Lung (tissue), 12 donors: ENCODE results near the gene IL2RG. TPM values are rescaled to one million over a fixed set of nuclear protein-coding genes. Genes with fewer than 3 reads are reported as not detected.

Experiments used
- ATAC-seq: fragments of 200-7000 bp; cut with Tn5 transposase; one replicate; pipeline ENCODE4 v1.9.1; 2020; ENCODE audit warnings: moderate number of reproducible peaks; ENCODE audit not compliant: insufficient read depth, low FRiP score
- DNase-seq, 3 donors: peaks; one replicate each; pipeline ENCODE4 v3.0.0-alpha.2; 2013 to 2017
- H3K27ac ChIP-seq, 2 donors: one replicate each; pipeline ENCODE4 v1.5.1; 2013; ENCODE audit warnings: mild to moderate bottlenecking in 2 of 2, moderate library complexity in 2 of 2, control low read depth in 1 of 2, inconsistent platforms in 1 of 2, low read depth in 1 of 2, low read length in 1 of 2
- H3K27me3 ChIP-seq, 3 donors: one replicate each; pipeline ENCODE4 v1.5.1; 2013; ENCODE audit warnings: low read length in 2 of 3; ENCODE audit not compliant: control insufficient read depth in 3 of 3, insufficient read depth in 3 of 3
- H3K36me3 ChIP-seq, 4 donors: one replicate each; pipeline ENCODE4 v1.5.1; 2013; ENCODE audit warnings: low read length in 4 of 4, mild to moderate bottlenecking in 1 of 4, moderate library complexity in 1 of 4; ENCODE audit not compliant: control insufficient read depth in 4 of 4, insufficient read depth in 4 of 4
- H3K4me1 ChIP-seq, 5 donors: one replicate each; pipeline ENCODE4 v1.5.1; 2013; ENCODE audit warnings: low read length in 5 of 5, mild to moderate bottlenecking in 2 of 5, moderate library complexity in 1 of 5; ENCODE audit not compliant: control insufficient read depth in 5 of 5, insufficient read depth in 5 of 5
- H3K4me3 ChIP-seq: one replicate; pipeline ENCODE4 v1.5.1; 2013; ENCODE audit warnings: mild to moderate bottlenecking, control low read depth, moderate library complexity
- H3K9ac ChIP-seq, 2 donors: one replicate each; pipeline ENCODE4 v1.5.1; 2013; ENCODE audit warnings: low read length in 2 of 2, control low read depth in 1 of 2; ENCODE audit not compliant: insufficient read depth in 1 of 2
- H3K9me3 ChIP-seq, 4 donors: one replicate each; pipeline ENCODE4 v1.5.1; 2013; ENCODE audit warnings: low read length in 3 of 4, mild to moderate bottlenecking in 1 of 4, moderate library complexity in 1 of 4; ENCODE audit not compliant: control insufficient read depth in 4 of 4, insufficient read depth in 3 of 4
- WGBS, 2 donors: extraction: QIAGEN DNeasy Blood & Tissue Kit; methylation state at CpG; one replicate each; pipeline ENCODE4 v1.1.7; 2013; 5-methylcytosine and 5-hydroxymethylcytosine counted together
- polyA plus RNA-seq, 2 donors: library from polyadenylated mRNA; stranded (reverse); fragments of 200-250 nt; gene quantifications; one replicate each; pipeline ENCODE4 v1.2.1, GENCODE V29; 2013
- total RNA-seq, 2 donors: library from RNA; depleted of rRNA in 1 of 2; stranded (reverse); fragments of >200 nt in 1 of 2; gene quantifications; one replicate each; pipeline ENCODE4 v1.2.1, GENCODE V29; 2014 to 2021
- TF ChIP-seq, protein P1 (sequence below): IDR thresholded peaks from 2 replicates; pipeline ENCODE4 v1.5.1; 2012; ENCODE audit warnings: mild to moderate bottlenecking; ENCODE audit errors: control extremely low read depth, extremely low read depth
- donor health status: control.
- donor health status: control.
- donor health status: Bipolar disorder and iron deficiency.
- donor health status: healthy.
- donor health status: DM: yes; HTN: yes; CAD: no.

Gene IL2RG
- total and polyA plus RNA-seq, 4 donors: 13.5 to 136 (median 19.9) TPM

DNA sequence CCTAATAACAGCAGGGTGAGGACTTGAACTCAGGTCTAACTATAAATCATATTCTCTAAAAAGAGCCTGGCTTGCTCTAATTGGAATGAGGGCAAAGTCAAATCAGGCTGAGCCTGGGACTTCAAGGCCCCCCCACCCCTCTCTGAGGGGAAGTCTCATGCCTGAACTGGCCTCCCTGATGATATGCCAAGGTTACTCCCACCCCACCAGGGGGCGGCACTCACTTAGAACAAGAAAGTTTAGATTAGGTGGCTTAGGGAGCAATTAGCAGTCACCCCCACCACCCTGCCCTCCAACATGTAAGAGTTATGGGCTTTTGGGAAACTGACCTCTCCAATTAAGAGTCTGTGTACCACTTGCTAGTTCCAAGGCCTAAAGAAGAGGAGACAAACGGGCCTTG, 13.1 kb downstream of the IL2RG start:
- peaks cover 0 to 37% (median 0%) of the 10 kb centered on the region in 5 donors for H3K4me1 ChIP-seq
- TF ChIP-seq, protein P1, sequence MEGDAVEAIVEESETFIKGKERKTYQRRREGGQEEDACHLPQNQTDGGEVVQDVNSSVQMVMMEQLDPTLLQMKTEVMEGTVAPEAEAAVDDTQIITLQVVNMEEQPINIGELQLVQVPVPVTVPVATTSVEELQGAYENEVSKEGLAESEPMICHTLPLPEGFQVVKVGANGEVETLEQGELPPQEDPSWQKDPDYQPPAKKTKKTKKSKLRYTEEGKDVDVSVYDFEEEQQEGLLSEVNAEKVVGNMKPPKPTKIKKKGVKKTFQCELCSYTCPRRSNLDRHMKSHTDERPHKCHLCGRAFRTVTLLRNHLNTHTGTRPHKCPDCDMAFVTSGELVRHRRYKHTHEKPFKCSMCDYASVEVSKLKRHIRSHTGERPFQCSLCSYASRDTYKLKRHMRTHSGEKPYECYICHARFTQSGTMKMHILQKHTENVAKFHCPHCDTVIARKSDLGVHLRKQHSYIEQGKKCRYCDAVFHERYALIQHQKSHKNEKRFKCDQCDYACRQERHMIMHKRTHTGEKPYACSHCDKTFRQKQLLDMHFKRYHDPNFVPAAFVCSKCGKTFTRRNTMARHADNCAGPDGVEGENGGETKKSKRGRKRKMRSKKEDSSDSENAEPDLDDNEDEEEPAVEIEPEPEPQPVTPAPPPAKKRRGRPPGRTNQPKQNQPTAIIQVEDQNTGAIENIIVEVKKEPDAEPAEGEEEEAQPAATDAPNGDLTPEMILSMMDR: peak; percentile 51
- no peak overlapping the region for H3K4me3 ChIP-seq
- H3K9me3 ChIP-seq: peaks cover 0 to 2% (median 0%) of the 10 kb centered on the region in 4 donors
- peak; percentile 25 to 48 (median 43) for DNase-seq
- WGBS, 2 donors: 13 to 23% methylated on average over 2 of the region's 2 CpGs
- H3K36me3 ChIP-seq: no peaks in the 10 kb centered on the region
- no peaks in the 10 kb centered on the region for H3K27me3 ChIP-seq
- no peak overlapping the region for H3K27ac ChIP-seq
- ATAC-seq: no peak
- H3K9ac ChIP-seq: no peak overlapping the region

DNA sequence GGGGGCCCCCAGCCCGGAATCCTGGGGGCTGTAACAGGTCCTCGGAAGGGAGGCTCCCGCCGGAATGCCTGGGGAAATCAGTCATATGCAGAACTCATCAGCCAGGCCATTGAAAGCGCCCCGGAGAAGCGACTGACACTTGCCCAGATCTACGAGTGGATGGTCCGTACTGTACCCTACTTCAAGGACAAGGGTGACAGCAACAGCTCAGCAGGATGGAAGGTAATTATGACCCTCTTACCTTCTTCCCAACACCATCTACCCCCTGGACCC, 14.7 kb downstream of the IL2RG start:
- no peaks in the 10 kb centered on the region for H3K27me3 ChIP-seq
- peak overlapping the region; percentile 58 for H3K4me3 ChIP-seq
- no peak overlapping the region for H3K9ac ChIP-seq

DNA sequence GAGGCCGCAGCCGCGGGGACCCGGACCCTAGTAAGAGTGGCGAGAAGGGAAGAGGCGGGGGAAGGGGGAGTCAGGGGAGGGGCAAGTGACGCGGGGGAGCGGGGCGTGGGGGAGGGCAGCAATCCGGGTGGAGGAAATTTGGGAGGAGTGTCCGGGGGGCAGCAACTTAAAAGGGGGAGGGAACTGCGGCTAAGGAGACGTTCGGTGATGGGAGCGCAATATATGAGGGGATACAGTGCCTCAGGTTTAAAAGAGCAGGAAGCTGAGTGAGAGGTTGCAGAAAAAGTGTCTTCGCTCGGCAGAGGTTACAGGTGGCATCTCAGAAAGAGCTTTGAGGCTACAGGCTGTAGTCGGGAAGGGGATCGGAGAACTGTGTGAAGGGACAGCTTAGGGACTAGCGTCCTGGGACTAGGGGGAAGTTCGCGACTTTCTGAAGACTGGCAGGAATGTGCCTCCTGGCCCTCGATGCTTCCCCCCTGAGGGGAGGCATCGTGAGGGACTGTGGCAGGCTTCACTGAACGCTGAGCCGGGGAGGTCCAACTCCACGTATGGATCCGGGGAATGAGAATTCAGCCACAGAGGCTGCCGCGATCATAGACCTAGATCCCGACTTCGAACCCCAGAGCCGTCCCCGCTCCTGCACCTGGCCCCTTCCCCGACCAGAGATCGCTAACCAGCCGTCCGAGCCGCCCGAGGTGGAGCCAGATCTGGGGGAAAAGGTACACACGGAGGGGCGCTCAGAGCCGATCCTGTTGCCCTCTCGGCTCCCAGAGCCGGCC, 15.2 kb downstream of the IL2RG start:
- peak overlapping the region in 1 of 2 donors; percentile 92 for H3K9ac ChIP-seq
- peak overlapping the region; percentile 59 to 81 for H3K27ac ChIP-seq
- H3K36me3 ChIP-seq: no peaks in the 10 kb centered on the region
- peak overlapping the region; percentile 58 for H3K4me3 ChIP-seq
- H3K27me3 ChIP-seq: no peaks in the 10 kb centered on the region
- ATAC-seq (peak; percentile 49), DNase-seq (peak; percentile 19 to 83 (median 76))
- TF ChIP-seq, protein P1: no peak
- 0 to 18% methylated on average over 35 to 46 of the region's 46 CpGs for WGBS, 2 donors
- H3K9me3 ChIP-seq: peaks cover 0 to 2% (median 0%) of the 10 kb centered on the region in 4 donors
- H3K4me1 ChIP-seq: peaks cover 0 to 23% (median 0%) of the 10 kb centered on the region in 5 donors

More for the DNA sequence above, 14.7 kb downstream of the IL2RG start:
- Histone ChIP-seq H3K36me3 (no peaks in the 10 kb centered on the region), H3K9me3 (peaks cover 0 to 2% (median 0%) of the 10 kb centered on the region in 4 donors), H3K4me1 (peaks cover 0 to 24% (median 0%) of the 10 kb centered on the region in 5 donors), H3K27ac (peak overlapping the region in 1 of 2 donors; percentile 81)
- WGBS, 2 donors: 0 to 22% methylated on average over 4 to 9 of the region's 9 CpGs
- no peak for DNase-seq
- TF ChIP-seq, protein P1: no peak
- no peak for ATAC-seq
